Adrenal gland (tissue), 12 donors: ENCODE data around the gene FIBIN. TPM values are rescaled to one million over a fixed set of nuclear protein-coding genes. Genes with fewer than 3 reads are reported as not detected.
A peak's percentile ranks its signal among the peaks of the same experiment; 100 is the strongest.

Experiments used
- DNase-seq, 7 donors: peaks; one replicate each; pipeline ENCODE4 v3.0.0-alpha.2; 2019 to 2020
- H3K27ac ChIP-seq, 5 donors: fragments of 200-600 bp; sonication (generic) in 4 of 5; 1 replicate in 3 of 5; 2 replicates in 2 of 5; pipeline versions ENCODE4 v1.5.1 to v1.8.0; 2016 to 2020; ENCODE audit warnings: mild to moderate bottlenecking in 1 of 5
- H3K27me3 ChIP-seq: fragments of 200-600 bp; 2 replicates; pipeline ENCODE4 v1.8.0; 2021
- H3K36me3 ChIP-seq, 2 donors: fragments of 200-600 bp; replicated peaks in 1 of 2; 1 replicate in 1 of 2; 2 replicates in 1 of 2; pipeline versions ENCODE4 v1.5.1 to v1.8.0; 2018 to 2022
- H3K4me1 ChIP-seq, 2 donors: fragments of 200-600 bp; replicated peaks in 1 of 2; 1 replicate in 1 of 2; 2 replicates in 1 of 2; pipeline versions ENCODE4 v1.5.1 to v1.8.0; 2018 to 2021
- H3K4me3 ChIP-seq, 4 donors: fragments of 200-600 bp; sonication (generic) in 3 of 4; one replicate each; pipeline ENCODE4 v1.5.1; 2016 to 2018
- H3K9me3 ChIP-seq, 3 donors: fragments of 200-600 bp; sonication (generic) in 1 of 3; replicated peaks in 1 of 3; 1 replicate in 2 of 3; 2 replicates in 1 of 3; pipeline versions ENCODE4 v1.5.1 to v1.8.0; 2016 to 2021
- POLR2A ChIP-seq, 2 donors: fragments of 450-650 bp; IDR thresholded peaks; one replicate each; pipeline ENCODE4 v1.6.1; 2017; ENCODE audit warnings: antibody characterized with exemption in 2 of 2, mild to moderate bottlenecking in 2 of 2, moderate library complexity in 1 of 2
- WGBS, 4 donors: extraction: QIAGEN DNeasy Blood & Tissue Kit in 2 of 4; methylation state at CpG; one replicate each; pipeline versions ENCODE4 v1.1.5 to v1.1.7; 2013 to 2017; 5-methylcytosine and 5-hydroxymethylcytosine counted together
- intact Hi-C, 2 donors: fragments of 100-400 bp; cut with DNase I; formaldehyde crosslinking; loops; one replicate each; pipeline versions ENCODE4 v1.14.1 to v1.15.0; 2022 to 2023
- polyA plus RNA-seq, 3 donors: library from polyadenylated mRNA; stranded (reverse); fragments of 200-250 nt in 2 of 3; fragments of 350-450 nt in 1 of 3; fragmentation: Illumina TruSeq in 1 of 3; extraction: RNeasy Lipid Tissue Mini Kit (QIAGEN cat#74804) in 1 of 3; gene quantifications; one replicate each; pipeline ENCODE4 v1.2.3, GENCODE V29; 2013 to 2014
- total RNA-seq, 9 donors: library from RNA; depleted of rRNA in 4 of 9; stranded (reverse); fragments of >200 nt in 4 of 9; fragments of 120-200 nt in 1 of 9; fragmentation: NEBNext Ultra II Directional in 1 of 9; extraction: Animal tissue kit (Norgen Biotek cat#: 25700) in 1 of 9; gene quantifications; one replicate each; pipeline versions ENCODE4 v1.1.0 to v1.2.4, GENCODE V29; 2013 to 2023
- TF ChIP-seq, protein P1 (sequence below), 6 experiments: fragments of 450-650 bp in 4 of 6; fragments of 200-600 bp in 2 of 6; sonication (generic) in 1 of 6; IDR thresholded peaks; 1 replicate in 5 of 6; 2 replicates in 1 of 6; pipeline versions ENCODE4 v1.5.1 to v1.8.0; 2016 to 2021; ENCODE audit warnings: antibody characterized with exemption in 6 of 6, mild to moderate bottlenecking in 2 of 6, moderate library complexity in 1 of 6
- donor health status: healthy with polysubstance abuse.
- donor health status: Bipolar disorder and iron deficiency.
- donor health status: DM: yes; HTN: yes; CAD: no.
- donor health status: DM: no; HTN: no; CAD: no.
- donor health status: DM: no; HTN: no; CAD: no.
- donor health status: DM: yes; HTN: yes; CAD: no.

Gene FIBIN
- total and polyA plus RNA-seq, 12 donors = 1.4 to 11.1 (median 3.9) TPM

- Histone ChIP-seq H3K9me3 (no peaks in the 10 kb centered on the region), H3K4me3 (no peak overlapping the region), H3K4me1 (no peaks in the 10 kb centered on the region), H3K27ac (no peak overlapping the region), H3K36me3 (no peaks in the 10 kb centered on the region), H3K27me3 (no peaks in the 10 kb centered on the region)
- intact Hi-C loops = no loop called here
- no peak for DNase-seq
- TF ChIP-seq POLR2A (IDR thresholded peaks at IDR 0.05) = no peak
- TF ChIP-seq, protein P1, sequence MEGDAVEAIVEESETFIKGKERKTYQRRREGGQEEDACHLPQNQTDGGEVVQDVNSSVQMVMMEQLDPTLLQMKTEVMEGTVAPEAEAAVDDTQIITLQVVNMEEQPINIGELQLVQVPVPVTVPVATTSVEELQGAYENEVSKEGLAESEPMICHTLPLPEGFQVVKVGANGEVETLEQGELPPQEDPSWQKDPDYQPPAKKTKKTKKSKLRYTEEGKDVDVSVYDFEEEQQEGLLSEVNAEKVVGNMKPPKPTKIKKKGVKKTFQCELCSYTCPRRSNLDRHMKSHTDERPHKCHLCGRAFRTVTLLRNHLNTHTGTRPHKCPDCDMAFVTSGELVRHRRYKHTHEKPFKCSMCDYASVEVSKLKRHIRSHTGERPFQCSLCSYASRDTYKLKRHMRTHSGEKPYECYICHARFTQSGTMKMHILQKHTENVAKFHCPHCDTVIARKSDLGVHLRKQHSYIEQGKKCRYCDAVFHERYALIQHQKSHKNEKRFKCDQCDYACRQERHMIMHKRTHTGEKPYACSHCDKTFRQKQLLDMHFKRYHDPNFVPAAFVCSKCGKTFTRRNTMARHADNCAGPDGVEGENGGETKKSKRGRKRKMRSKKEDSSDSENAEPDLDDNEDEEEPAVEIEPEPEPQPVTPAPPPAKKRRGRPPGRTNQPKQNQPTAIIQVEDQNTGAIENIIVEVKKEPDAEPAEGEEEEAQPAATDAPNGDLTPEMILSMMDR (IDR thresholded peaks at IDR 0.05) = no peak
These were observed 25.1 kb downstream of the FIBIN start for GRCh38 chr11:27018902-27019529.

- Histone ChIP-seq H3K36me3 (no peaks in the 10 kb centered on the region), H3K27me3 (no peaks in the 10 kb centered on the region), H3K4me1 (no peaks in the 10 kb centered on the region), H3K9me3 (no peaks in the 10 kb centered on the region), H3K4me3 (no peak overlapping the region), H3K27ac (no peak overlapping the region)
- WGBS, 4 donors = 52 to 56% (median 53%) methylated on average over 2 of the region's 2 CpGs
- intact Hi-C loops = no loop called here
- no peak for TF ChIP-seq POLR2A (IDR thresholded peaks at IDR 0.05)
- TF ChIP-seq, protein P1 (IDR thresholded peaks at IDR 0.05) = no peak
- DNase-seq = peak in 1 of 7 donors; percentile 3
These were observed 26.8 kb downstream of the FIBIN start for GRCh38 chr11:27020751-27021150.

- no peak overlapping the region for H3K4me3 ChIP-seq
- H3K27ac ChIP-seq = no peak overlapping the region
- H3K4me1 ChIP-seq = no peaks in the 10 kb centered on the region
- no peak for DNase-seq
- no peaks in the 10 kb centered on the region for H3K9me3 ChIP-seq
- intact Hi-C loops = no loop called here
- no peaks in the 10 kb centered on the region for H3K27me3 ChIP-seq
- WGBS, 4 donors = 54 to 69% (median 61%) methylated on average over 1 of the region's 1 CpG
- no peak for TF ChIP-seq POLR2A (IDR thresholded peaks at IDR 0.05)
- TF ChIP-seq, protein P1 (IDR thresholded peaks at IDR 0.05) = no peak
- H3K36me3 ChIP-seq = no peaks in the 10 kb centered on the region
These were observed 28.8 kb downstream of the FIBIN start for GRCh38 chr11:27022659-27023251.

GRCh38 chr11:27024865-27025264, 31.0 kb downstream of the FIBIN start:
- no peaks in the 10 kb centered on the region for H3K4me1 ChIP-seq
- no peak for DNase-seq
- 69 to 87% (median 72%) methylated on average over 3 of the region's 3 CpGs for WGBS, 4 donors

More at GRCh38 chr11:27024865-27025264, 31.0 kb downstream of the FIBIN start:
- H3K27me3 ChIP-seq = no peaks in the 10 kb centered on the region
- no peaks in the 10 kb centered on the region for H3K36me3 ChIP-seq
- intact Hi-C loops = no loop called here
- no peak overlapping the region for H3K27ac ChIP-seq
- no peak overlapping the region for H3K4me3 ChIP-seq
- TF ChIP-seq, protein P1 (IDR thresholded peaks at IDR 0.05) = no peak
- TF ChIP-seq POLR2A (IDR thresholded peaks at IDR 0.05) = no peak
- H3K9me3 ChIP-seq = no peaks in the 10 kb centered on the region
